HepG2 (cell line): Measurements from ENCODE around the gene VPS52. TPM values are rescaled to one million over a fixed set of nuclear protein-coding genes. Genes with fewer than 3 reads are reported as not detected.

Experiments used
- AGO1 ChIP-seq: fragments of 200-400 bp; formaldehyde crosslinking; IDR thresholded peaks from 2 replicates; pipeline ENCODE4 v1.6.1; 2017; ENCODE audit warnings: mild to moderate bottlenecking, low read depth, low read length, moderate library complexity; ENCODE audit not compliant: poor library complexity, severe bottlenecking
- IRF1 ChIP-seq: sonication (generic); formaldehyde crosslinking; IDR thresholded peaks from 2 replicates; pipeline ENCODE4 v1.4.0; 2020; ENCODE audit warnings: low read depth, mild to moderate bottlenecking, missing genetic modification reagents
- KIAA2018 ChIP-seq: sonication (generic); formaldehyde crosslinking; IDR thresholded peaks from 2 replicates; pipeline ENCODE4 v1.5.0; 2020; ENCODE audit warnings: mild to moderate bottlenecking, missing genetic modification reagents, borderline replicate concordance
- POLR2G ChIP-seq: fragments of 200-400 bp; formaldehyde crosslinking; IDR thresholded peaks from 2 replicates; pipeline ENCODE4 v1.6.1; 2018; ENCODE audit warnings: mild to moderate bottlenecking, low read depth, low read length, moderate library complexity
- SOX6 ChIP-seq, 2 experiments: fragments of 450-650 bp in 1 of 2; sonication (generic) in 1 of 2; formaldehyde crosslinking in 1 of 2; IDR thresholded peaks; 2 replicates each; pipeline versions ENCODE4 v1.4.0 to v1.6.1; 2017 to 2020; ENCODE audit warnings: antibody characterized with exemption in 1 of 2, mild to moderate bottlenecking in 1 of 2, missing genetic modification reagents in 1 of 2
- SRSF4 ChIP-seq: fragments of 200-400 bp; formaldehyde crosslinking; IDR thresholded peaks from one replicate; pipeline ENCODE4 v1.6.1; 2018; ENCODE audit warnings: mild to moderate bottlenecking, low read depth, low read length, moderate library complexity; ENCODE audit not compliant: poor library complexity, severe bottlenecking
- SRSF9 ChIP-seq: fragments of 200-400 bp; formaldehyde crosslinking; IDR thresholded peaks from 2 replicates; pipeline ENCODE4 v1.6.1; 2018; ENCODE audit warnings: borderline replicate concordance, mild to moderate bottlenecking, low read depth, low read length; ENCODE audit not compliant: insufficient read depth, poor library complexity, severe bottlenecking
- ZBTB21 ChIP-seq: sonication (generic); formaldehyde crosslinking; IDR thresholded peaks from 2 replicates; pipeline ENCODE4 v1.4.0; 2020; ENCODE audit warnings: missing genetic modification reagents
- ZFX ChIP-seq: sonication (generic); formaldehyde crosslinking; IDR thresholded peaks from 2 replicates; pipeline ENCODE4 v1.4.0; 2020; ENCODE audit warnings: mild to moderate bottlenecking, low read depth, missing genetic modification reagents, moderate library complexity
- ZNF232 ChIP-seq: sonication (generic); formaldehyde crosslinking; IDR thresholded peaks from 2 replicates; pipeline ENCODE4 v1.4.0; 2020; ENCODE audit warnings: missing genetic modification reagents, borderline replicate concordance
- ZNF572 ChIP-seq: sonication (generic); formaldehyde crosslinking; IDR thresholded peaks from 2 replicates; pipeline ENCODE4 v1.5.1; 2020; ENCODE audit warnings: mild to moderate bottlenecking, missing genetic modification reagents
- ZNF777 ChIP-seq: sonication (generic); formaldehyde crosslinking; IDR thresholded peaks from 2 replicates; pipeline ENCODE4 v1.4.0; 2020; ENCODE audit warnings: missing genetic modification reagents
- polyA plus RNA-seq, 8 experiments: library from polyadenylated mRNA; depleted of rRNA in 3 of 8; stranded (reverse) in 7 of 8; unstranded in 1 of 8; fragments of >200 nt; fragmentation: Illumina TruSeq in 4 of 8; extraction: Trizol in 4 of 8; gene quantifications; 2 replicates each; pipeline versions ENCODE4 v1.2.1 to v1.2.3, GENCODE V29; 2011 to 2016; ENCODE audit warnings: low read depth in 4 of 8, missing spikeins in 1 of 8, mixed read lengths in 1 of 8; ENCODE audit not compliant: insufficient read depth in 1 of 8
- total RNA-seq, 5 experiments: library from RNA; depleted of rRNA; stranded (reverse); fragments of >200 nt; fragmentation: Illumina TruSeq; extraction: Trizol; gene quantifications; 2 replicates each; pipeline ENCODE4 v1.2.3, GENCODE V29; 2016; ENCODE audit warnings: low read depth in 1 of 5

Gene VPS52
- total and polyA plus RNA-seq, 2 of the 13 experiments (the other 11 are each of a cell fraction or from before 2014, with no cell fraction given) = 48.9 to 85.5 TPM

- TF ChIP-seq SOX6 (IDR thresholded peaks at IDR 0.05) (no peak), SOX6 (CRISPR knock-in tag; IDR thresholded peaks at IDR 0.05) (no peak), AGO1 (no peak), KIAA2018 (CRISPR knock-in tag) (no peak), ZNF777 (peak; percentile 44; the same call in 1 of the 2 replicates), ZNF572 (CRISPR knock-in tag) (no peak), POLR2G (peak; percentile 51), SRSF9 (no peak), ZNF232 (CRISPR knock-in tag) (peak; percentile 62; the same call in 1 of the 2 replicates), ZFX (no peak), ZBTB21 (CRISPR knock-in tag) (no peak), SRSF4 (peak; percentile 59), IRF1 (CRISPR knock-in tag) (no peak)
Observed at GRCh38 chr6:33213166-33213988, 58.3 kb downstream of the VPS52 start (continued).
